Gastroesophageal sphincter (tissue), 4 donors: ENCODE measurements around the gene RMI2. TPM values are rescaled to one million over a fixed set of nuclear protein-coding genes. Genes with fewer than 3 reads are reported as not detected.

Experiments
- ATAC-seq: fragments of 150-250 bp; one replicate; pipeline ENCODE4 v1.9.1; 2016; ENCODE audit warnings: mild to moderate bottlenecking, moderate library complexity
- H3K27ac ChIP-seq, 4 donors: fragments of 200-600 bp; sonication (generic) in 3 of 4; 1 replicate in 3 of 4; 2 replicates in 1 of 4; pipeline ENCODE4 v1.5.1; 2016 to 2019
- H3K27me3 ChIP-seq: fragments of 200-600 bp; sonication (generic); one replicate; pipeline ENCODE4 v1.5.1; 2019
- H3K36me3 ChIP-seq, 2 donors: fragments of 200-600 bp; sonication (generic); one replicate each; pipeline ENCODE4 v1.5.1; 2019; ENCODE audit warnings: control low read depth in 1 of 2
- H3K4me1 ChIP-seq, 3 donors: fragments of 200-600 bp; sonication (generic); 1 replicate in 2 of 3; 2 replicates in 1 of 3; pipeline ENCODE4 v1.5.1; 2016 to 2019; ENCODE audit warnings: control low read depth in 2 of 3
- H3K4me3 ChIP-seq, 2 donors: fragments of 200-600 bp; sonication (generic); one replicate each; pipeline ENCODE4 v1.5.1; 2019; ENCODE audit warnings: mild to moderate bottlenecking in 1 of 2, moderate library complexity in 1 of 2
- H3K9me3 ChIP-seq, 3 donors: fragments of 200-600 bp; sonication (generic); one replicate each; pipeline ENCODE4 v1.5.1; 2017 to 2019; ENCODE audit warnings: control low read depth in 2 of 3
- CTCF ChIP-seq, 4 experiments: fragments of 200-600 bp in 2 of 4; fragments of 450-650 bp in 2 of 4; sonication (generic) in 1 of 4; IDR thresholded peaks; one replicate each; pipeline ENCODE4 v1.5.1; 2017 to 2019; ENCODE audit warnings: antibody characterized with exemption in 4 of 4, mild to moderate bottlenecking in 2 of 4, moderate library complexity in 2 of 4
- EP300 ChIP-seq: sonication (generic); formaldehyde crosslinking; IDR thresholded peaks from one replicate; pipeline ENCODE4 v1.6.1; 2017; ENCODE audit warnings: antibody characterized with exemption, mild to moderate bottlenecking
- POLR2A ChIP-seq, 2 donors: fragments of 450-650 bp; IDR thresholded peaks; one replicate each; pipeline ENCODE4 v1.6.1; 2017; ENCODE audit warnings: antibody characterized with exemption in 2 of 2, mild to moderate bottlenecking in 2 of 2, moderate library complexity in 1 of 2
- POLR2AphosphoS5 ChIP-seq: sonication (generic); formaldehyde crosslinking; IDR thresholded peaks from one replicate; pipeline ENCODE4 v1.6.1; 2017; ENCODE audit warnings: antibody characterized with exemption
- WGBS, 2 donors: methylation state at CpG; one replicate each; pipeline ENCODE4 v1.1.5; 2018; ENCODE audit warnings: low coverage in 1 of 2; 5-methylcytosine and 5-hydroxymethylcytosine counted together
- total RNA-seq, 4 donors: library from RNA; depleted of rRNA; stranded (reverse); fragments of >200 nt; gene quantifications; one replicate each; pipeline ENCODE4 v1.1.0, GENCODE V29; 2016

The RMI2 gene
- total RNA-seq, 4 donors from 2014 or later: 0.31 to 1.8 (median 1.4) TPM

- no peak for TF ChIP-seq POLR2A (IDR thresholded peaks at IDR 0.05)
- no peak for TF ChIP-seq EP300
- no peak for TF ChIP-seq POLR2AphosphoS5
- no peak for TF ChIP-seq CTCF (IDR thresholded peaks at IDR 0.05)
- 100% methylated on average over 3 of the region's 25 CpGs; no CpG with 5 or more reads in 1 of the 2 donors for WGBS, 2 donors
Measured at GRCh38 chr16:11384184-11384955, 39.1 kb downstream of the RMI2 start.

GRCh38 chr16:11384956-11385586 lies 39.8 kb downstream of the RMI2 start:
- no peaks in the 10 kb centered on the region for H3K36me3 ChIP-seq
- H3K27ac ChIP-seq: no peak overlapping the region
- H3K4me3 ChIP-seq: no peak overlapping the region
- no peaks in the 10 kb centered on the region for H3K9me3 ChIP-seq
- no peak for ATAC-seq
- peaks cover 0 to 7% (median 0%) of the 10 kb centered on the region in 3 donors for H3K4me1 ChIP-seq
- TF ChIP-seq POLR2AphosphoS5: no peak
- no peak for TF ChIP-seq POLR2A (IDR thresholded peaks at IDR 0.05)
- no peak for TF ChIP-seq EP300
- no peak for TF ChIP-seq CTCF (IDR thresholded peaks at IDR 0.05)
- 92% methylated on average over 2 of the region's 20 CpGs; no CpG with 5 or more reads in 1 of the 2 donors for WGBS, 2 donors
- no peaks in the 10 kb centered on the region for H3K27me3 ChIP-seq

More at GRCh38 chr16:11384184-11384955, 39.1 kb downstream of the RMI2 start:
- Histone ChIP-seq H3K27me3 (no peaks in the 10 kb centered on the region), H3K4me3 (no peak overlapping the region), H3K4me1 (peaks cover 0 to 7% (median 0%) of the 10 kb centered on the region in 3 donors), H3K9me3 (no peaks in the 10 kb centered on the region), H3K36me3 (no peaks in the 10 kb centered on the region), H3K27ac (no peak overlapping the region)
- no peak for ATAC-seq

DNA sequence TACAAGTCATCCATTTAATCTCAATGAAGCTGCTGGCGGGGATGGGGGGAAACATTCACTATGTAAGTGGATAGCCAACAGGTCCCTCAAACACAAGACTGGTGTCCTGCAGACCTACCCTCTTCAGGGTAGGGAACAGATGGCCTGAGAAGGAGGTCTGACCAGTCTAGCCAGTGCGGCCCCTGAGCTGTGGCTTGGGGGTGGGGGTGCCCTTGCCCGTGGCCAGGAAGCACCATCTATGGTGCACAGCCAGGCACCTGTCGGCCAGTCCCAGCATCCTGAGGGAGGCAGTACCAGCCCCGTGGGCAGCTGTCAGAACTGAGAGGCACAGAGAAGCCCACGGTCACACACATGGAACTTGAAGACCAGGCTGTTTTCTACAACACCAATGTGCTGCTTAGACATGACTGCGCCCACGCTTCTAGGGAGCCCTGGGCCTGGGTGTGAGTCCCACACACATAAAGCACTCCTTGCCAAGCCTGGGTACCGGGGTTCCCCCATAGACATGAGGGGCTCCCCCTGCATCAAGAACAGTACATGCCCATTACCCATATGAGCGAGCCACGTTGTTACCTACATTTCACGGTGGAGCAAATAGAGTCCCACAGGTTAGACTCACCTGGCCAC lies 40.9 kb downstream of the RMI2 start:
- 100% methylated on average over 1 of the region's 12 CpGs; no CpG with 5 or more reads in 1 of the 2 donors for WGBS, 2 donors
- TF ChIP-seq CTCF (IDR thresholded peaks at IDR 0.05) (no peak), POLR2A (IDR thresholded peaks at IDR 0.05) (no peak), POLR2AphosphoS5 (no peak), EP300 (no peak)
- ATAC-seq: no peak
- no peak overlapping the region for H3K4me3 ChIP-seq
- H3K36me3 ChIP-seq: no peaks in the 10 kb centered on the region
- no peaks in the 10 kb centered on the region for H3K9me3 ChIP-seq
- H3K4me1 ChIP-seq: peaks cover 0 to 7% (median 0%) of the 10 kb centered on the region in 3 donors
- no peaks in the 10 kb centered on the region for H3K27me3 ChIP-seq
- no peak overlapping the region for H3K27ac ChIP-seq

- Histone ChIP-seq H3K4me1 (peaks cover 0 to 7% (median 0%) of the 10 kb centered on the region in 3 donors), H3K4me3 (no peak overlapping the region), H3K36me3 (no peaks in the 10 kb centered on the region), H3K27me3 (no peaks in the 10 kb centered on the region), H3K27ac (no peak overlapping the region), H3K9me3 (no peaks in the 10 kb centered on the region)
- WGBS, 2 donors: 15% methylated on average over 2 of the region's 22 CpGs; no CpG with 5 or more reads in 1 of the 2 donors
- peak; percentile 12 for ATAC-seq
- TF ChIP-seq POLR2A (IDR thresholded peaks at IDR 0.05) (no peak), CTCF (IDR thresholded peaks at IDR 0.05) (peak in 3 of 4 experiments; percentile 7 to 33 (median 27)), POLR2AphosphoS5 (no peak)
Measured at GRCh38 chr16:11386791-11387546, 41.7 kb downstream of the RMI2 start.
